ENCODE data around the gene OLFM1. TPM values are rescaled to one million over a fixed set of nuclear protein-coding genes. Genes with fewer than 3 reads are reported as not detected.

Gene OLFM1
- total RNA-seq, 1 experiment from 2014 or later = 0.39 TPM

DNA sequence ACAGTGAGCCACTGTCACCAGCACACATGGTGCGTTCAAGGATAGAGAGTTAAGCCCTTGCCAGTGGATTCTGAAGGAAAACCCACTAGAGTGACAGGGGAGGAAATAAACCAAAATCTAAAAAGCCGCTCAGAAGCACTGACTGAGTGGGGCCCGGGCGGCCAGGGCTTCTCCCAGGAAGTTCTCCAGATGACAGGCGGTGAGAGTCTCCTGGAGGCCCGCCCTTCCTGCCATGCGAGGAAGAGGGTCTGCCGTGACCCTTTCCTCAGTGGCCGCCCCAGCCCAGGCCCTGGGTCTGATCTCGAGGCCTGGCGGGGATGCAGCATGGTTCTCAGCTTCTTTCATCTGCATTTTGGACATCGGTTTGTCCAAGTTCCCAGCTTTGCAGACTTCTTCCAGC is 14.9 kb downstream of the OLFM1 start:
- TF ChIP-seq TCF7L2 (IDR thresholded peaks at IDR 0.05; ENCODE audit: low read depth, low read length) (no peak), POLR2AphosphoS5 (IDR thresholded peaks at IDR 0.05; ENCODE audit: low read depth, low read length) (no peak), SIN3A (IDR thresholded peaks at IDR 0.05; ENCODE audit: borderline replicate concordance, insufficient read depth, low read depth, low read length) (no peak)
- TF ChIP-seq, protein P1, sequence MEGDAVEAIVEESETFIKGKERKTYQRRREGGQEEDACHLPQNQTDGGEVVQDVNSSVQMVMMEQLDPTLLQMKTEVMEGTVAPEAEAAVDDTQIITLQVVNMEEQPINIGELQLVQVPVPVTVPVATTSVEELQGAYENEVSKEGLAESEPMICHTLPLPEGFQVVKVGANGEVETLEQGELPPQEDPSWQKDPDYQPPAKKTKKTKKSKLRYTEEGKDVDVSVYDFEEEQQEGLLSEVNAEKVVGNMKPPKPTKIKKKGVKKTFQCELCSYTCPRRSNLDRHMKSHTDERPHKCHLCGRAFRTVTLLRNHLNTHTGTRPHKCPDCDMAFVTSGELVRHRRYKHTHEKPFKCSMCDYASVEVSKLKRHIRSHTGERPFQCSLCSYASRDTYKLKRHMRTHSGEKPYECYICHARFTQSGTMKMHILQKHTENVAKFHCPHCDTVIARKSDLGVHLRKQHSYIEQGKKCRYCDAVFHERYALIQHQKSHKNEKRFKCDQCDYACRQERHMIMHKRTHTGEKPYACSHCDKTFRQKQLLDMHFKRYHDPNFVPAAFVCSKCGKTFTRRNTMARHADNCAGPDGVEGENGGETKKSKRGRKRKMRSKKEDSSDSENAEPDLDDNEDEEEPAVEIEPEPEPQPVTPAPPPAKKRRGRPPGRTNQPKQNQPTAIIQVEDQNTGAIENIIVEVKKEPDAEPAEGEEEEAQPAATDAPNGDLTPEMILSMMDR (IDR thresholded peaks at IDR 0.05) = no peak
- TF ChIP-seq, protein P2, sequence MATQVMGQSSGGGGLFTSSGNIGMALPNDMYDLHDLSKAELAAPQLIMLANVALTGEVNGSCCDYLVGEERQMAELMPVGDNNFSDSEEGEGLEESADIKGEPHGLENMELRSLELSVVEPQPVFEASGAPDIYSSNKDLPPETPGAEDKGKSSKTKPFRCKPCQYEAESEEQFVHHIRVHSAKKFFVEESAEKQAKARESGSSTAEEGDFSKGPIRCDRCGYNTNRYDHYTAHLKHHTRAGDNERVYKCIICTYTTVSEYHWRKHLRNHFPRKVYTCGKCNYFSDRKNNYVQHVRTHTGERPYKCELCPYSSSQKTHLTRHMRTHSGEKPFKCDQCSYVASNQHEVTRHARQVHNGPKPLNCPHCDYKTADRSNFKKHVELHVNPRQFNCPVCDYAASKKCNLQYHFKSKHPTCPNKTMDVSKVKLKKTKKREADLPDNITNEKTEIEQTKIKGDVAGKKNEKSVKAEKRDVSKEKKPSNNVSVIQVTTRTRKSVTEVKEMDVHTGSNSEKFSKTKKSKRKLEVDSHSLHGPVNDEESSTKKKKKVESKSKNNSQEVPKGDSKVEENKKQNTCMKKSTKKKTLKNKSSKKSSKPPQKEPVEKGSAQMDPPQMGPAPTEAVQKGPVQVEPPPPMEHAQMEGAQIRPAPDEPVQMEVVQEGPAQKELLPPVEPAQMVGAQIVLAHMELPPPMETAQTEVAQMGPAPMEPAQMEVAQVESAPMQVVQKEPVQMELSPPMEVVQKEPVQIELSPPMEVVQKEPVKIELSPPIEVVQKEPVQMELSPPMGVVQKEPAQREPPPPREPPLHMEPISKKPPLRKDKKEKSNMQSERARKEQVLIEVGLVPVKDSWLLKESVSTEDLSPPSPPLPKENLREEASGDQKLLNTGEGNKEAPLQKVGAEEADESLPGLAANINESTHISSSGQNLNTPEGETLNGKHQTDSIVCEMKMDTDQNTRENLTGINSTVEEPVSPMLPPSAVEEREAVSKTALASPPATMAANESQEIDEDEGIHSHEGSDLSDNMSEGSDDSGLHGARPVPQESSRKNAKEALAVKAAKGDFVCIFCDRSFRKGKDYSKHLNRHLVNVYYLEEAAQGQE (IDR thresholded peaks at IDR 0.05; ENCODE audit: insufficient read depth in 1 of 2, low read depth in 2 of 2, low read length in 1 of 2) = no peak
- no peaks in the 10 kb centered on the region for H3K4me1 ChIP-seq (ENCODE audit: control insufficient read depth, insufficient read depth, low read length)
- intact Hi-C loops (cut with micrococcal nuclease; ENCODE audit: unreplicated experiment) = no loop called here

DNA sequence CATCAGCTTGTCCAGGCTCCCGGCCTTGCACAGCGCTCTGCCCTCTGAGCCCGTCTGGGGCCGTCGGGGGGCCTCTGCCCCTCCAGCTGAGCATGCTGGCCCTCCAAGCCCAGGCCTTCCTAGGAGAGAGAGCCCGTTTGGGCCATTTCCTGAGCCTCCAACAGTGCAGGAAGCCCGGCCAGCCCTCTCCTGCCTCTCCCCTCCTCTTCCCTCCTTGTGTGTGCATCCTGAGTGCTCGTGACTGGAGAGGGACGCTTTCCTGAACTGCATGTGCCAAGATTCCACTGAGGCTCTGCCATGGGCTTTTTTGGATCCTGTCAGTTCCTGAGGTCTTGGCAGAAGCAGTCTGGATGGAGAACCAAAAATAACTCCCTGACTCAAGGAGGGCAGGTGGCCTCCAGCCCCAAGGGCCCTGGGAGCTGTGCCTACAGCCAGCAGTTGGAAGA is 15.6 kb downstream of the OLFM1 start:
- POLR2A ChIA-PET = no interaction called here
- TF ChIP-seq TCF7L2 (IDR thresholded peaks at IDR 0.05; ENCODE audit: low read depth, low read length) (no peak), SIN3A (IDR thresholded peaks at IDR 0.05; ENCODE audit: borderline replicate concordance, insufficient read depth, low read depth, low read length) (no peak), POLR2AphosphoS5 (IDR thresholded peaks at IDR 0.05; ENCODE audit: low read depth, low read length) (no peak)
- TF ChIP-seq, protein P2 (IDR thresholded peaks at IDR 0.05; ENCODE audit: insufficient read depth in 1 of 2, low read depth in 2 of 2, low read length in 1 of 2) = no peak
- TF ChIP-seq, protein P1 (IDR thresholded peaks at IDR 0.05) = no peak
- H3K27ac ChIP-seq (ENCODE audit: low read length) = no peak overlapping the region
- CTCF ChIA-PET = no interaction called here
- H3K36me3 ChIP-seq (ENCODE audit: control insufficient read depth, insufficient read depth, low read length) = no peaks in the 10 kb centered on the region
- intact Hi-C loops (cut with micrococcal nuclease; ENCODE audit: unreplicated experiment) = no loop called here
- H3K9me3 ChIP-seq (ENCODE audit: control insufficient read depth, insufficient read depth, low read depth, low read length) = no peaks in the 10 kb centered on the region
- 0 out of 2 replicates have a peak, but pooled peaks cover 4% of the 10 kb centered on the region for H3K27me3 ChIP-seq (ENCODE audit: control insufficient read depth, insufficient read depth, low read length)
- no peaks in the 10 kb centered on the region for H3K4me1 ChIP-seq (ENCODE audit: control insufficient read depth, insufficient read depth, low read length)
- DNase-seq (ENCODE audit: low read depth, low spot score) = no peak
- no TSS peak for BruUV-seq (replicated peaks)
- in situ Hi-C loops (cut with HindIII; ENCODE audit: low pct_unique_long_range_greater_than_20kb, low sequenced_read_pairs) = no loop called here
- no peak for ATAC-seq
- H3K4me3 ChIP-seq (ENCODE audit: low read depth in 2 of 2, low read length in 2 of 2) = no peak overlapping the region

More for the DNA sequence above, 14.9 kb downstream of the OLFM1 start:
- in situ Hi-C loops (cut with HindIII; ENCODE audit: low pct_unique_long_range_greater_than_20kb, low sequenced_read_pairs) = no loop called here
- CTCF ChIA-PET = interaction anchor here (0.6 kb wide), 1 partner anchor 501 kb away, joined by 5 read pairs; no protein-coding TSS in a partner anchor
- H3K9me3 ChIP-seq (ENCODE audit: control insufficient read depth, insufficient read depth, low read depth, low read length) = no peaks in the 10 kb centered on the region
- no TSS peak for BruUV-seq (replicated peaks)
- no peak for ATAC-seq
- no peak overlapping the region for H3K27ac ChIP-seq (ENCODE audit: low read length)
- DNase-seq (ENCODE audit: low read depth, low spot score) = no peak
- no peaks in the 10 kb centered on the region for H3K36me3 ChIP-seq (ENCODE audit: control insufficient read depth, insufficient read depth, low read length)
- POLR2A ChIA-PET = no interaction called here
- H3K4me3 ChIP-seq (ENCODE audit: low read depth in 2 of 2, low read length in 2 of 2) = no peak overlapping the region
- 0 out of 2 replicates have a peak, but pooled peaks cover 4% of the 10 kb centered on the region for H3K27me3 ChIP-seq (ENCODE audit: control insufficient read depth, insufficient read depth, low read length)

All from Panc1 (cell line).